K562 (cell line): Measurements from ENCODE around the gene DDC. TPM values are rescaled to one million over a fixed set of nuclear protein-coding genes. Genes with fewer than 3 reads are reported as not detected.

Experiments used
- CHD7 ChIP-seq: fragments of 200-600 bp; sonication (generic); IDR thresholded peaks from one replicate; pipeline ENCODE4 v1.6.1; 2012; ENCODE audit warnings: mild to moderate bottlenecking, low read depth, low read length, inconsistent platforms
- CREBBP ChIP-seq: IDR thresholded peaks from one replicate; pipeline ENCODE4 v1.6.1; 2012; ENCODE audit warnings: low read depth, mild to moderate bottlenecking, control low read depth, inconsistent platforms, low read length
- E2F4 ChIP-seq: sonication (generic); formaldehyde crosslinking; IDR thresholded peaks from 2 replicates; pipeline ENCODE4 v1.8.0; 2022; ENCODE audit warnings: mild to moderate bottlenecking, low read depth, missing genetic modification reagents
- EHMT2 ChIP-seq: fragments of 450-650 bp; IDR thresholded peaks from 2 replicates; pipeline ENCODE4 v1.6.1; 2018; ENCODE audit warnings: antibody characterized with exemption
- IRF9 ChIP-seq: fragments of 450-650 bp; IDR thresholded peaks from 2 replicates; pipeline ENCODE4 v1.6.1; 2016; ENCODE audit warnings: missing biosample characterization, missing genetic modification characterization
- MAFG ChIP-seq: fragments of 450-650 bp; conservative IDR thresholded peaks from 2 replicates; pipeline ENCODE4 v1.6.1; 2016; ENCODE audit warnings: missing genetic modification characterization, missing compliant biosample characterization
- SP1 ChIP-seq: sonication (generic); formaldehyde crosslinking; IDR thresholded peaks from 2 replicates; pipeline ENCODE4 v1.8.1; 2022; ENCODE audit warnings: mild to moderate bottlenecking, missing genetic modification reagents
- THRA ChIP-seq: fragments of 450-650 bp; IDR thresholded peaks from 2 replicates; pipeline ENCODE4 v1.6.1; 2017; ENCODE audit warnings: mild to moderate bottlenecking, moderate library complexity
- ZFP30 ChIP-seq: fragments of 250-450 bp; sonication (Bioruptor Pico); IDR thresholded peaks from 2 replicates; pipeline ENCODE4 v1.8.0; 2022; ENCODE audit warnings: moderate library complexity, mild to moderate bottlenecking, inconsistent platforms, borderline replicate concordance
- ZNF347 ChIP-seq: fragments of 450-650 bp; formaldehyde crosslinking; IDR thresholded peaks from 2 replicates; pipeline ENCODE4 v1.4.0; 2020; ENCODE audit warnings: low read depth, mild to moderate bottlenecking, moderate library complexity
- ZNF41 ChIP-seq: fragments of 250-450 bp; sonication (Bioruptor Pico); conservative IDR thresholded peaks from 2 replicates; pipeline ENCODE4 v1.4.0; 2020; ENCODE audit warnings: mild to moderate bottlenecking
- polyA plus RNA-seq, 8 experiments: library from polyadenylated mRNA; depleted of rRNA in 4 of 8; stranded (reverse) in 5 of 8; unstranded in 3 of 8; fragments of >200 nt; fragmentation: Nextera tagmentation in 2 of 8; fragmentation: Illumina TruSeq in 1 of 8; extraction: Ambion mirVana in 2 of 8; extraction: Trizol in 1 of 8; gene quantifications; 2 replicates each; pipeline versions ENCODE4 v1.2.1 to v1.2.3, GENCODE V29; 2011 to 2014; ENCODE audit warnings: inconsistent platforms in 1 of 8, missing spikeins in 1 of 8
- total RNA-seq, 7 experiments: library from RNA; depleted of rRNA in 6 of 7; stranded (reverse); fragments of >200 nt in 6 of 7; fragmentation: Illumina TruSeq in 2 of 7; extraction: Trizol in 2 of 7; gene quantifications; 2 replicates each; pipeline versions ENCODE4 v1.2.1 to v1.2.3, GENCODE V29; 2011 to 2021; ENCODE audit warnings: low replicate concordance in 1 of 7
- TF ChIP-seq, protein P1 (sequence below): fragments of 250-450 bp; sonication (Bioruptor Pico); IDR thresholded peaks from 2 replicates; pipeline ENCODE4 v1.8.0; 2021; ENCODE audit warnings: borderline replicate concordance, mild to moderate bottlenecking, moderate library complexity; ENCODE audit not compliant: poor library complexity, severe bottlenecking

The DDC gene
- total and polyA plus RNA-seq, 9 of the 15 experiments (the other 6 are each of a cell fraction or from before 2014, with no cell fraction given) = not detected

- no peak for TF ChIP-seq E2F4 (CRISPR knock-in tag)
- peak; percentile 100 for TF ChIP-seq MAFG
- TF ChIP-seq ZNF41 = no peak
- peak; percentile 71 for TF ChIP-seq EHMT2
- TF ChIP-seq IRF9 (tag) = no peak
- no peak for TF ChIP-seq CREBBP
- TF ChIP-seq ZFP30 (CRISPR knock-in tag) = no peak
- TF ChIP-seq CHD7 = no peak
- TF ChIP-seq ZNF347 = no peak
- peak; percentile 47; the same call in 1 of the 2 replicates for TF ChIP-seq SP1 (CRISPR knock-in tag)
- TF ChIP-seq THRA = no peak
- TF ChIP-seq, protein P1, sequence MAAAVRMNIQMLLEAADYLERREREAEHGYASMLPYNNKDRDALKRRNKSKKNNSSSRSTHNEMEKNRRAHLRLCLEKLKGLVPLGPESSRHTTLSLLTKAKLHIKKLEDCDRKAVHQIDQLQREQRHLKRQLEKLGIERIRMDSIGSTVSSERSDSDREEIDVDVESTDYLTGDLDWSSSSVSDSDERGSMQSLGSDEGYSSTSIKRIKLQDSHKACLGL (CRISPR knock-in tag) = no peak
Measured at GRCh38 chr7:50534690-50535290, 30.4 kb downstream of the DDC start (continued).
